HG03558 (cell line): ENCODE measurements around the gene FPGS.
"Not testable (repeated sequence)": the region's sequence is repeated elsewhere in the genome, so short reads cannot be mapped to it uniquely, and the experiment has no call there.

Source experiments
- ATAC-seq: cut with Tn5 transposase; IDR thresholded peaks from one replicate; pipeline ENCODE4 v1.9.1; 2021; ENCODE audit warnings: moderate number of reproducible peaks; ENCODE audit not compliant: unreplicated experiment; ENCODE audit errors: extremely low read depth

Gene FPGS

GRCh38 chr9:127802576-127803443 lies at the start of gene FPGS:
Gene FPGS (plus strand): TSS chr9:127802882. CDS start chr9:127802925, 43 bp downstream.
- ATAC-seq: no peak

GRCh38 chr9:127753148-127753547 lies 49.5 kb upstream of the FPGS start:
- ATAC-seq: no peak

GRCh38 chr9:127753622-127754021 lies 49.1 kb upstream of the FPGS start:
- ATAC-seq: no peak

- ATAC-seq: no peak
These were observed 48.3 kb upstream of the FPGS start for GRCh38 chr9:127754099-127755060.

- no peak for ATAC-seq
These were observed 47.3 kb upstream of the FPGS start for GRCh38 chr9:127755061-127756060.

- ATAC-seq: no peak
These were observed 46.4 kb upstream of the FPGS start for GRCh38 chr9:127756233-127756632.

GRCh38 chr9:127756776-127757175 lies 45.9 kb upstream of the FPGS start:
- not testable (repeated sequence) for ATAC-seq

GRCh38 chr9:127758843-127759242 lies 43.8 kb upstream of the FPGS start:
- ATAC-seq: no peak

- no peak for ATAC-seq
These were observed 41.6 kb upstream of the FPGS start for GRCh38 chr9:127761061-127761460.

GRCh38 chr9:127761491-127761956 lies 41.2 kb upstream of the FPGS start:
- ATAC-seq: no peak

- no peak for ATAC-seq
These were observed 40.5 kb upstream of the FPGS start for GRCh38 chr9:127762111-127762676.

- ATAC-seq: no peak
These were observed 38.7 kb upstream of the FPGS start for GRCh38 chr9:127763918-127764384.

- no peak for ATAC-seq
These were observed 37.3 kb upstream of the FPGS start for GRCh38 chr9:127765418-127765817.

- ATAC-seq: no peak
These were observed 35.3 kb upstream of the FPGS start for GRCh38 chr9:127767410-127767809.

GRCh38 chr9:127767909-127768331 lies 34.8 kb upstream of the FPGS start:
- no peak for ATAC-seq

GRCh38 chr9:127768698-127769097 lies 34.0 kb upstream of the FPGS start:
- ATAC-seq: no peak

GRCh38 chr9:127769101-127769500 lies 33.6 kb upstream of the FPGS start:
- ATAC-seq: no peak

- ATAC-seq: no peak
These were observed 32.6 kb upstream of the FPGS start for GRCh38 chr9:127769929-127770582.

GRCh38 chr9:127770583-127770904 lies 32.1 kb upstream of the FPGS start:
- no peak for ATAC-seq
